ENCODE measurements around the gene DNAH7. TPM values are rescaled to one million over a fixed set of nuclear protein-coding genes. Genes with fewer than 3 reads are reported as not detected.

Gene DNAH7
- total RNA-seq, 4 donors from 2014 or later = 9.9 to 21.7 (median 15.5) TPM

GRCh38 chr2:195879153-195879552 lies 189.5 kb downstream of the DNAH7 start:
- Histone ChIP-seq H3K27ac (no peak overlapping the region), H3K9me3 (no peaks in the 10 kb centered on the region), H3K36me3 (no peaks in the 10 kb centered on the region), H3K27me3 (no peaks in the 10 kb centered on the region), H3K4me1 (no peaks in the 10 kb centered on the region), H3K4me3 (replicated peaks in 1 of 3) (no peak overlapping the region)
- DNase-seq = no peak
- intact Hi-C loops (cut with DNase I) = no loop called here
- no peak for TF ChIP-seq POLR2A (IDR thresholded peaks at IDR 0.05)
- TF ChIP-seq, protein P1, sequence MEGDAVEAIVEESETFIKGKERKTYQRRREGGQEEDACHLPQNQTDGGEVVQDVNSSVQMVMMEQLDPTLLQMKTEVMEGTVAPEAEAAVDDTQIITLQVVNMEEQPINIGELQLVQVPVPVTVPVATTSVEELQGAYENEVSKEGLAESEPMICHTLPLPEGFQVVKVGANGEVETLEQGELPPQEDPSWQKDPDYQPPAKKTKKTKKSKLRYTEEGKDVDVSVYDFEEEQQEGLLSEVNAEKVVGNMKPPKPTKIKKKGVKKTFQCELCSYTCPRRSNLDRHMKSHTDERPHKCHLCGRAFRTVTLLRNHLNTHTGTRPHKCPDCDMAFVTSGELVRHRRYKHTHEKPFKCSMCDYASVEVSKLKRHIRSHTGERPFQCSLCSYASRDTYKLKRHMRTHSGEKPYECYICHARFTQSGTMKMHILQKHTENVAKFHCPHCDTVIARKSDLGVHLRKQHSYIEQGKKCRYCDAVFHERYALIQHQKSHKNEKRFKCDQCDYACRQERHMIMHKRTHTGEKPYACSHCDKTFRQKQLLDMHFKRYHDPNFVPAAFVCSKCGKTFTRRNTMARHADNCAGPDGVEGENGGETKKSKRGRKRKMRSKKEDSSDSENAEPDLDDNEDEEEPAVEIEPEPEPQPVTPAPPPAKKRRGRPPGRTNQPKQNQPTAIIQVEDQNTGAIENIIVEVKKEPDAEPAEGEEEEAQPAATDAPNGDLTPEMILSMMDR (IDR thresholded peaks at IDR 0.05) = no peak
- WGBS, 2 donors = 95 to 96% methylated on average over 4 of the region's 4 CpGs

- Histone ChIP-seq H3K27me3 (no peaks in the 10 kb centered on the region), H3K36me3 (no peaks in the 10 kb centered on the region), H3K9me3 (no peaks in the 10 kb centered on the region), H3K4me3 (replicated peaks in 1 of 3) (no peak overlapping the region), H3K27ac (no peak overlapping the region), H3K4me1 (no peaks in the 10 kb centered on the region)
- intact Hi-C loops (cut with DNase I) = no loop called here
- DNase-seq = no peak
- TF ChIP-seq POLR2A (IDR thresholded peaks at IDR 0.05) = no peak
- TF ChIP-seq, protein P1 (IDR thresholded peaks at IDR 0.05) = no peak
- WGBS, 2 donors = 82 to 85% methylated on average over 4 of the region's 4 CpGs
Measured at GRCh38 chr2:195871326-195871725, 197.3 kb downstream of the DNAH7 start.

DNA sequence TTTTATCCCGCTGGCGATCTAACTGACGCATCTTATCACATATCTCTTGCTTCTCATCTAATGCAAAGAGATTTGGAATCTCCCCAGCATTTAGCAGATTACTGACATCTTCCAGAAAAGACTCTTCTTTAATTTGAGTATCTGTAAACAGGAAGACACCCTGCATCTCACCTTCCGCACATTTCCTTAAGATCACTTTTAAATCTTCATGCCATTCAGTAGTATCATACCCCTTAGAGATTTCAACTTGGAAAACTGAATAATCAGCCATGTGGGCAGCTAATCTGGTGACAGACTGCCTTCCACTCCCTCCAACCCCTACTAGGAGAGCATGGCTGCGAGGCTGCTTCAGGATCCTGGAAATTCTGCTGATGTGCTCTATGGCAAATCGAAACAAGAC lies 204.3 kb downstream of the DNAH7 start:
- no peak for DNase-seq
- H3K4me1 ChIP-seq = no peaks in the 10 kb centered on the region
- no peak overlapping the region for H3K27ac ChIP-seq
- H3K36me3 ChIP-seq = no peaks in the 10 kb centered on the region
- no peaks in the 10 kb centered on the region for H3K9me3 ChIP-seq
- no peak for TF ChIP-seq POLR2A (IDR thresholded peaks at IDR 0.05)
- TF ChIP-seq, protein P1 (IDR thresholded peaks at IDR 0.05) = no peak
- WGBS, 2 donors = 96 to 97% methylated on average over 6 of the region's 6 CpGs
- no peak overlapping the region for H3K4me3 ChIP-seq (replicated peaks in 1 of 3)
- intact Hi-C loops (cut with DNase I) = no loop called here
- H3K27me3 ChIP-seq = no peaks in the 10 kb centered on the region

GRCh38 chr2:195863564-195863963 lies 205.1 kb downstream of the DNAH7 start:
- no peak for DNase-seq
- H3K4me1 ChIP-seq = no peaks in the 10 kb centered on the region
- H3K9me3 ChIP-seq = no peaks in the 10 kb centered on the region
- H3K27ac ChIP-seq = no peak overlapping the region
- WGBS, 2 donors = 60 to 74% methylated on average over 4 of the region's 4 CpGs
- no peak for TF ChIP-seq POLR2A (IDR thresholded peaks at IDR 0.05)
- no peaks in the 10 kb centered on the region for H3K27me3 ChIP-seq
- intact Hi-C loops (cut with DNase I) = no loop called here
- no peak overlapping the region for H3K4me3 ChIP-seq (replicated peaks in 1 of 3)
- no peaks in the 10 kb centered on the region for H3K36me3 ChIP-seq

- no peak for DNase-seq
- H3K36me3 ChIP-seq = no peaks in the 10 kb centered on the region
- intact Hi-C loops (cut with DNase I) = no loop called here
- 72 to 73% methylated on average over 3 of the region's 3 CpGs for WGBS, 2 donors
- H3K27ac ChIP-seq = no peak overlapping the region
- no peak overlapping the region for H3K4me3 ChIP-seq (replicated peaks in 1 of 3)
- no peaks in the 10 kb centered on the region for H3K4me1 ChIP-seq
- no peak for TF ChIP-seq POLR2A (IDR thresholded peaks at IDR 0.05)
- TF ChIP-seq, protein P1 (IDR thresholded peaks at IDR 0.05) = no peak
- H3K27me3 ChIP-seq = no peaks in the 10 kb centered on the region
- H3K9me3 ChIP-seq = no peaks in the 10 kb centered on the region
Measured at GRCh38 chr2:195863121-195863520, 205.5 kb downstream of the DNAH7 start.

GRCh38 chr2:195861821-195862220 lies 206.8 kb downstream of the DNAH7 start:
- WGBS, 2 donors = 88% methylated on average over 5 of the region's 5 CpGs
- no peaks in the 10 kb centered on the region for H3K9me3 ChIP-seq
- H3K4me3 ChIP-seq (replicated peaks in 1 of 3) = no peak overlapping the region
- TF ChIP-seq, protein P1 (IDR thresholded peaks at IDR 0.05) = no peak
- no peak for TF ChIP-seq POLR2A (IDR thresholded peaks at IDR 0.05)
- no peak for DNase-seq
- intact Hi-C loops (cut with DNase I) = no loop called here
- H3K36me3 ChIP-seq = no peaks in the 10 kb centered on the region
- H3K27ac ChIP-seq = no peak overlapping the region
- no peaks in the 10 kb centered on the region for H3K27me3 ChIP-seq
- no peaks in the 10 kb centered on the region for H3K4me1 ChIP-seq
